ENCODE results near the gene ISM1.

Gene ISM1

DNA sequence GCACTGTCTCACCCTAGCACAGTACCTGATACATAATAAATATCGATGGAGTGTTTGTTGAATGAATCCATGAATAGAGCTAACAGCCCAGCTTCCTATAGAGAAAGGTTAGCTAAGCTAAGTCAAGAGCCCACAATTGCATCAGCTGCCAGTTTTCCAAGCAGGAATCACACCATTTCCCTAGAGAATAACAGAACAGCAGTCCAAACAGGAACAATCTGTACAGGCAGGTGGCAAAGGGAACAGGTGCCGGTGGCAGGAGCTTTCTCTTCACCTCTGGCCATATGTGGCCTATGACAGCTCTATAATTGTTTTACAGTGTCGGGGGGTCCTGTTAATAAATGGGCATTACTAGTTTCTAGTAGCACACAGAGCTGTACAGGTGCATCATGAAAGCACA, 38.8 kb downstream of the ISM1 start:
- no peak for DNase-seq

DNA sequence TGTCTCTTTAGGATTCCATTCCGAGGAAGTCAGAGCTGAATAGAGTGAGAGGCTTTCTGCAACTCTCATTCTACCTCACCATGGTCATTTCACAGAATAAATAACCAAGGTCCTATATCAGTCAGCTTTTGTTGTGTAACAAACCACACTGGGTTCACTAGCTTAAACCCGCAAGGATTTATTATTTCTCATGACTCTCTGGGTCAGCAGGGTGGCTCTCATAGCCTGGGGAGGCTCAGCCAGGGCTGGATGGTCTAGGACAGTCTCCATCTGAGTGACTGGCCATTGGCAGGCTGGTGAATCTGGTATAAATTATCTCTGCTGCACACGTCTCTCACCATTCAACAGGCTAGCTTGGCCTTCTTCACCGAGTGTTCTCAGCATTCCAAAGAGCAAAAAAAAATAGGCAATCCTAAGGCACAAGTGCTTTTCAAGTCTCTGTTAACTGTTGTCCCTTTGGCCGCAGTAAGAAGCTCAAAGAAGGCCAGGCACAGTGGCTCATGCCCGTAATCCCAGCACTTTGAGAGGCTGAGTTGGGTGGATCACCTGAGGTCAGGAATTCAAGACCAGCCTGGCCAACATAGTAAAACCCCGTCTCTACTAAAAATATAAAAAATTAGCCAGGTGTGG, 39.7 kb downstream of the ISM1 start:
- DNase-seq: no peak

DNA sequence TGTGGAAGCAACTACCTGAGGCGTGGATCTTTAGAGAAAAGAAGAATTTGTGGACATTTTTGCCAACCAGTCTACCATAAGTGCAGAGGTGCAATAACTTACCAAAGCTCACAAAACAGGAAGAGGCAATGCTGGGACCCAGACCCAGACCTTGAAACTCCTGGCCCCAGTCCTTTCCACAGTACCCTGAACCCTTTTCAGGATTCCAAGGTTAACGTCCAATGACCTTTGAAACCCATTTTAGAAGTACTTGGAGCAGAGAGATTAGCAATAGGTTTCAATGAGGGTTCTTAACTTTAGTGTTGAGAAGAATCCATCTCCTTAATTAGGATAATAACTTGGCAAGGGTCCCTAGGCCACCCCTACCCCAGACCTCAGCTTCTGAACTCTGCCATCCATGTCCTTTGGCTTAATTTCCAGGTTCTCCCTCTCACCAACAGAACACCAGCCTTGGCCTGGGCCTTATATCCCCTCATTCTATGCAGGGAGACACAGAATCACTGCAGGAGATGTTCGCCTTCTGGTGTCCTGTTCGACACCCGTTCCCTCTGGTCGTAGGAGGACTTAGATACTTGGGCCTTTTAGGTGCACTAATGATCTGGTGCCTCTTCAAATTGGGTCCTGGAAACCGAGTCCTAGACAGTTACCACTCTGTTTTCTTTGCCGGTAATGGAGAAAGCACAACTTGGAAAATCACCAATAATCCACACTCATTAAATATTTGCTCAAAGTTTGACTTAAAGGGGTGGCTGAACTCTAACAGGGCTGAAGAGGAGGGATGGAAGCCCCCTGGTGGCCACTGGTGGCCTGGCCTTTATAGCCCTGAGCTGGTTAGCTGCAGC, 40.6 kb downstream of the ISM1 start:
- no peak for DNase-seq

DNA sequence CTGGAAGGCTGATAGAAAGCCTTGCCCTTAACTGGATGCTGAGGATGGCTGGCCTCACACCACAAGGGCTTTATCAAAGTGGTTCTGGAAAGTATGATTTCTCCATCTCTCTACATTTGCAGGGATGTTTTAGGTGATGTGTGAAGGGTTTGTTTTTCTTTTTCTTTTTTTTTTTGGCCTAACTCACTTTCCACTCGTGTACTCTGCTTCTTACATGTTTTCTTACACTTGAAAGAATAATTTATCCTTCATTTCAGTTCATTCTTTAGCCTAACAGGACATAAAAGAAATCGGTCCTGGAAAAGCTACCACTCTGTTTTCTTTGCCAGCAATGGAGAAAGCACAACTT, 41.2 kb downstream of the ISM1 start:
- DNase-seq: no peak

DNA sequence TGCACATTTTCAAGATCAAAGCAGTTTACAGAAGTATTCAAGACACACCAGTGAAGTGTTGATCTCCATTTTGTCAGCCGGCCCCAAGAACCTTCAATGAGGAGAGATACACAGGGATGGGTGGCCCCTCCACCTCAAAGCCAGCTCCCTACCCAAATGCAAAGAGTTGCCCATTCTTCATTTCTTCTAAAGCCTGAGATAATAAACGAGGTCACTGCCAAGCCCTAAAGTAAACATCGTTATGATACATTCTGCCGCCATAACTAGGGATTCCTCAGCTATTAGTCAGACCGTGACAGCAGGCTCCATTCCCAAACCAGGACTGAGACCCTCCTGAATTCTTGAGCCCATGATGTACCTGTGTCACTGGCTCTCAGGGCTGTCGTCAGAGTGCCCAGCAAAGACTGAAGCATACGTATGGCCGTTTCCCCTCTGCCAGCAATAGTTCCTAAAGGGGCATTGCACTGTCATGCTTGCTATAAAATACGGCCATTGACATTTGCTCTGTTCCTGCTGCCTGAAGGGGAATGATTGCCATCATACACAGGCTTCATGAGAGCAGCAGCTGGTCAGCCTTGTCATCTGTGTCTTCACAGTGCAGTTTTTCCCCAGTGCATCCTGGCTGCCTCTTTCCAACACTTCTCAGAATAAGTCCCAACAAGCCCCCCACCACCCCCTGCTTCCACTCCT, 41.7 kb downstream of the ISM1 start:
- no peak for DNase-seq

DNA sequence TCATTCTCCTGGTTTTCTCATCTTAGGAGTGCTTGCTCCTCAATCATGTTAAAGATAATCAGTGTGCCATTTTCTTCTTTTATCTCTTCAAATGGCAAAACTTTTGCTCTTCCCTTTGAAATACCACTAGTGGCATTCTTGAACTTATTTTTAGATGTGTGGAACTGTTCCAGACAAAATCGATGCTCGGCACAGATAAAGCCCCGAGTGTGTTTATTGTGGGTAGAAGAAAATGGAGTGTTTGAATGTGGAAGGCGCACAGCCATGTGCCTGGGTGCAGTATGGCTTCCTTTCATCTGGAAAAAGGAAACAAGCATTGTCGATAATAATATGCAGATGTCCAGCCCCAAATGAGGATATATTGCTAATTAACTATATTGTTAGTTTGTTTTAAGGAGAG, 42.4 kb downstream of the ISM1 start:
- DNase-seq: no peak

DNA sequence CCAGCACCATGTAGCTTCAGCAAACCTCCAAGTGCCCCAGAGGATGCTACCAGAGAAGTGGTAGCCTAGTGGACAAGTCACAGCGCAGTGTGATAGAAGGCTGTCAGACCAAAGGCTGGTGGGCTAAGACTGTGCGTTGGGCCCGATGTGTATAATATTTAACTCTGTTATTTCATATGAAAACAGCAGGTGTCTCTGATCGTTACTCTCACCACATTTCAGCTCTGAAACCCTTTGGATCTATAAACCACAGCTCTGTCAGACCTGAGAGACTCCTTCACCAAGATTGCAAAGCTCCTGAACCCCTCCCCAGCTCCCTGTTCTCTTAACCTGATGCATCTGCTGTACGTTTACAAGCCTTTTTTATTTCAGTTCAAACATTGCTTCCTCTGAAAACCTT, 43.8 kb downstream of the ISM1 start:
- DNase-seq: no peak

DNA sequence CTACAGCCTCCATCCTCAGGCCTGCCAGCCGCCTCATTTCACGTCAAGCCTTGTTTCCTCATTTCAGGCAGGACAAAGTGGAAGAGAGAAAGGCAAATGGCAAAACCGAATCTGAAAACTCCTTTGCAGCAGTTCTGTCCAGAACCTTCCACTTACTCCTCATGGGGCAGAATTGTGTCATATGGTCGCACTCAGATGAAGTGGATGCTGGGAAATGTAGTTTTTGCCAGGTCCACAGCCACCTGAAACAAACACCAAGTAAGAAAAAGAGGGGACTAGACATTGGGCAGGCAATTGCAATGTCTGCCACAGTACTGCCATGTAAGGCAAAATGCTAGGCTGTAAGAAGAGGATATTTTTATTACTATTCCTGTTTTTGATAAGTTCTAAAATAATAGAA, 44.9 kb downstream of the ISM1 start:
- no peak for DNase-seq

DNA sequence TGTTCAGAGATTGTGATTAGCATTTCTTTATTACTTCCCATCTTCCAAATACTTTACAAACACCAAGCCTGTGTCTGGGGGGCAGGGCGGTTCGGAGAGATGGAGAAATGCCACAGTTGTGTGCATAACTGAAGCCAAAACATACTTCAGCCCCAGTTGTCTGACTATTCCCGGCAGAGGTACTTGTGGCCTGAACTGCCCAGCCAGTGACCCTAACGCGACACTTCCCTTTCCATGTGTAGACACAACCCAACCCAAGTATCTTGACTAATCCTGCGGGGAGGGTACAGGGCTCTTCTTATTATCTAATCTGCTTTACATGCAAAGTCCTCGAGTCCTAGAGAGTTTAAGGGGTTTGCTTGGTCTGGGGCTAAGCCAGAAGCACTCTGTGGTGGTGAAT, 46.2 kb downstream of the ISM1 start:
- DNase-seq: no peak

DNA sequence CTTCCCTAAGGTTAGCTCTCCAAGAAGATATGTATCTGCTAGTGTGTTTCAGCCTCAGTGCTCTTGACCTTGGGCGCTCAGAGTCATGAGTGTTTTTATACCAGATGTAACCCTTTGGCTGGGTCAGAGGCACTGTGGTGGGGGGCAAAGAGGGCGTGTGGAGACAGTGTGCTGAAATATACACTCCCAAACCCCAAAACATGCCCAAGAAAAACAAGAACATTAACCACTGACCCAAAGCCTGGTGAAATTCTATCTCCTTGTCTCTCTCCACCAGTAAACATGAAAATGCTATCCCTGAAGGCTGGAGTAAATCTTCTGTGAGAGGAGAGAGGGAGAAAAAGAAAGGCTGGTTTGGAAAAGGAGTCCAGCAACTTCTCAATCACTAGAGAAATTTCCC, 47.9 kb downstream of the ISM1 start:
- no peak for DNase-seq

DNA sequence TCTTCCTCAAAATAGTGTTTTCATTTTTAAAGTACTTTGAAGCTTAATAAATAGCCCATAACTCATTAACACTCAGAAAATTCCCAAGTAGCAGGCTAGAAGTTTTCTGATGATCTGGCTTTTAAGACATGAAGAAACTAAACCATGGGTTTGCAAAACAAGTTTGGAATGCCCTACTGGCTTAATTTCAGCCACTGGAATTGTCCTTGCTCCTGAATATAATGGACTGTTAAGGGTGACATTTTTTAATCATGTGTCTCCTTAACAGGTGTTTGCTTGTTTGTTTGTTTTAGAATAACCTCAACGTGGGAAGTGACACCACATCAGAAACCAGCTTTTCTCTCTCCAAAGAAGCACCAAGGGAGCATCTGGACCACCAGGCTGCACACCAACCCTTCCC, 49.1 kb downstream of the ISM1 start:
- no peak for DNase-seq

DNA sequence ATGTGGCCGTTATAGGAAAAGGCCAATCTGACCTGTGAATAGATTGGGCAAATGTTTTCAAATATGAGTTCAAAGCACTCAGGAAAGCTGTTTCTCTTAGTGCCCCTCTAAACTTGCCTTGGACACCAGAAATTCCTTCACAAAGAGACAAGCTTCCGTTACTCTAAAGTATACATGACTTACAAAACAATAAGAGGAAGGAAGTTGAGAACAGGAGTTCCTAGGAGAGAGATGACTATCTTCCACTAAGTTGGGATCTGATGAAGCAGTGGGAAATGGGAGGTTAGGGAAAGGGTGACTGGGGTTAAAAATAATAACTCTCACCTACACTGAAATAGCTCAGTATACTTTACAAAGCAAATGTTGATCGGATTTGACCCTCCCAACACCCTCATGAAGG, 50.0 kb downstream of the ISM1 start:
- DNase-seq: no peak

DNA sequence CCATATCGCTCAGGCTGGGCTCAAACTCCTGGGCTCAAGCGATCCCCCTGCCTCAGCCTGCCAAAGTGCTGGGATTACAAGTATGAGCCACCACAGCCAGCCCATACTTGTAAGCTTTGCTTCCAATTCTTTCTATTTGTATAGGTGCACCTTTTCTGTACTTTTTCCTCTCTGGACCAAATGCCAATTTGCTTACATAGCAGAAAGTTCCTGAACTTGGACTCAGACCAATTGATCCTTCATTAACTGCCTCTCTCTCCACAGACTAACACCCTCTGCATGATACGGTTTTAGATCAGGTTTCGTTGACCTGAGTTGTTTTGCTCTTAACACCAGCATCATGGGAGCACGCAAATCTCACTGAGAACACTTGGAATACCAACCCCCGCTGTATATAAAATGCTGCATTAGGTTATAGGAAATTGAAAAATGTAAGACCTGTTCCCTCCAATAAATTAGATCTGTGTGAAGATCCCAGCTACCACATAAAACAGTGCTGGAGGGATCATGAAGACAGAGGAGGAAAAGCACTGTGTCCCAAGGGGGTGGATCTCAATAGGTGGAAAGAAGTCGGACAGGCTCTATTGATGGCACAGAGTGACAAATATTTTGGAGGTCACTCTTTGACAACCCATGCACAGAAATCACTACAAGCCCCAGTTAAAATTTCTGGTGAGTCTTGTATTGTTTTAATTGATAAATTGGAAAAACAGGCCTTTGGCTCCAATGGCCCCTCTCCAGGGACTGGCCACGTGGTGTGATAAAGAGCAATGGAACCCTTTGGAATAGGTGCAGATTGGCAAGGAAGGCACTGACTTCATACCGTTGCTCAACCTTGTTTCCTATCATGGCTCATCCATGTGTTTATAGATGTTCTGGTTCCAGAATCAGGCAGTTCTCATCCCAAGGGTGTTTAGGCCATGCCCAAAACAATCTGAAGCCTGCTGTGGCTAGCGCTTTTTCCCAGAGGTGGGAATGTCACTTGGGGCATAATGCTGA, 51.2 kb downstream of the ISM1 start:
- DNase-seq: no peak

DNA sequence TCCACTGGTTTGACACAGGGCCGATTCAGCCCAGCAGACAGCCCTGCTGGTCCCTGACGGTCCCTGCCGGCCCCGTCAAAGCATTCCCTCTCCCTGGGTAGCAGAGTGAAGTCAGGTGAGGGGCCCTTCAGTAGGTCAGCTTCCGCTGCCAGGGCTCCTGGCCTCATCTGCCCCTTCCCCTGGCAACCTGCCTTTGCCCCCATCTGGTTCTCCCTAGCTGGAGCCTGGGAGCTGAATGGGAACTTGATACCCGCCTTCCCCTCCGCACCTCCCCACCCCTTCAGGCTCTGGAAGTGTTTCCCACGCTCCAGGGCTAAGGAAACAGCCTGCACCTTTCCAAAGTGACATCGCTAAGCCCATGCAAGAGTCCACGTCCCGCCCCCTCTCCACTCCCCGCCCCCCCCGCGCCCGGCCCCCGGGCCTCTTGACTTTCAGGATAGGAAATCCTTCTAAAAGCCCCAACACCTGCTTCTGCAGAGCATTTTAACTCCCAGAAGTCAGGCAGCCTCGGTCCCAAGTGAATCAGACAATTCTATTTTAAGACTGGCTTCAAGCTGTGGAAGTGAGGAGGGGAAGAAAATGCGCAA, 53.3 kb downstream of the ISM1 start:
- DNase-seq: no peak

DNA sequence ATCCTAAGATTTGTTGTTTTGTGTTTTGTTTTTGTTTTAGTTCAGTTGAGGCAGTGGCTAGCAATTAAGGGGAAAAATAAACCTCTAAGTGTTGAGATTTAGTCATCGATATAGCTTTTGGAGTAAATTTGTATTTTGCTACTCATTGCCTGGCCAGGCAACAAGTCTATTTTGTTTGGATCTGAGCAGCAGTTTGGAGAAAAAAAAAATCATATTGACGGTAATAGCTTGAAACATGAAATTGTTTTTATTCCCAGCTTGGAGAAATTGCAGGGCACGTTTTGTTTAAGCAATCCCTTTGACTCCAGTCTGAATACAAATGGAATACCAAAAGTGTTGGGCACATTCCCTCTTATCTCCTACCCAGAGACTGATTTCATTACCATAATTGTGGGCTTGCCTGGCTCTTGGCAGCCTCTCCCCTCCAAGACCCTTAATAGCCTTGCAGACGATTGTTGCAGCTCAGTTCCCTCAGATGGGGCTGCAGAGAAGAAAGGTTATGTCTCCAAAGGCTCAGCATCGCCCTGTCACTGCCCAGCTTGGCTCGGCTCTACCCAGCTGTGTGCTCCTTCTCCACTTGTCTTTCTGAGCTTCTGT, 56.0 kb downstream of the ISM1 start:
- no peak for DNase-seq

DNA sequence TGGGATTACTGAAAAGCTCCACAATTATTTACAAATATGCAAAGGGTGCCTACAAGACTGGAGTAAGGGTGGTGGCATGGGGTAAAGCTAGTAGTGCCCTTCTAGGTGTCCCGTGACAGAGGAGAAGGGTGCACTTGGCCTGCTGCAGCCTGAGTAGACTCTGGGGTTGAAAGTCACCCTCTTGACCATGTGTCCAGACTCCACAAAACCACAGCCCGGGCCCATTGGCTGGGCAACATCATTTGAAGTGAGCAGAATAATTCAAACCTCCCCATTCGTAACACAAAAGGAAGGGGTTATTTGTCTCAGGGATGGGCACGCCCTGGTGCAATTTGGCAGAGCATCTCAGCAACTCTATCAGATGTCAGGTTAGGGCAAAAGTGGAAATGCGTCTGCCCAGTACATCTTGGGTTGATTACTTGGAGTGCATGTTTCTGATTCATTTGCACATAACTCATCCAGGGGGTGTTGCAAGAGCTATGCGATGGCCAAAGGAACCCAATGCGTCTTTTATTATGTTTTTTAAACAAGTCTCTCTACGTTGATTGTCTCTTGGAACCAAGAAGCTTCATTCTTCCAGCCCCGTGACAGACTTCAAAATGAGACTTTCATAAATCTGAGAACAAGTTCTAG, 56.7 kb downstream of the ISM1 start:
- DNase-seq: no peak

DNA sequence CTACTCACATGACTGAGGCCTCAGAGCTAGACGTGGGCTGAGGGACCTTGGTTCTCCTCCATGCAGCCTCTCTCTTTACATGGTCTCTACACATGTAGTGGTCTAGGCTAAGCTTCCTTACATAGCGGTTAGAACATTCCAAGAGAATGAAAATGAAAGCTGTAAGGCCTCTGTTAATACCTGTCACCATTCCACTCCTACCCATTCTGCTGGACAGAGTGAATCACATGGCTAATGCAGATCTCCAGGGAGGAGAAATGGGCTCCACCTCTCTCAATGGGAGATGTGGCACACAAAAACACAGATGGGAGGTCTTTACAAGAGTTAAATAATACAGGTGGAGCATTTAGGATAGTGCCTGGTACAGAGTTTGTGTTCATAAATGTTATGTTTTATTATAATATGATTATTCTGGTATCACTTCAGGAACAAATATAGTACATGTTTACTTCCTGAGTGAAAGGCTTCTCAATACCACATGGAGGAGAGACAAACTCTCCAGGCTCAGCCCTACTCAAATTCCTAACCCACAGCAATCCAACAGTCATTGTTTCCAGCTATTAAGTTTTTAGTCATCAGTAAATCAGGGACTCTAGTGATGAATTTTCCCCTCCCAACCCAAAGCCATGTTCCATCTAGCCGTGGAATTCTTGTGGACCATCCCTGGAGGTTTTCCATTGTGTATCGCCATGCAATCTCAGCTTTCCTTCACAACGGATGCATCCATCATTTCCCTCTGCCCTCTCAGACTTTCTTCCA, 57.9 kb downstream of the ISM1 start:
- DNase-seq: no peak

DNA sequence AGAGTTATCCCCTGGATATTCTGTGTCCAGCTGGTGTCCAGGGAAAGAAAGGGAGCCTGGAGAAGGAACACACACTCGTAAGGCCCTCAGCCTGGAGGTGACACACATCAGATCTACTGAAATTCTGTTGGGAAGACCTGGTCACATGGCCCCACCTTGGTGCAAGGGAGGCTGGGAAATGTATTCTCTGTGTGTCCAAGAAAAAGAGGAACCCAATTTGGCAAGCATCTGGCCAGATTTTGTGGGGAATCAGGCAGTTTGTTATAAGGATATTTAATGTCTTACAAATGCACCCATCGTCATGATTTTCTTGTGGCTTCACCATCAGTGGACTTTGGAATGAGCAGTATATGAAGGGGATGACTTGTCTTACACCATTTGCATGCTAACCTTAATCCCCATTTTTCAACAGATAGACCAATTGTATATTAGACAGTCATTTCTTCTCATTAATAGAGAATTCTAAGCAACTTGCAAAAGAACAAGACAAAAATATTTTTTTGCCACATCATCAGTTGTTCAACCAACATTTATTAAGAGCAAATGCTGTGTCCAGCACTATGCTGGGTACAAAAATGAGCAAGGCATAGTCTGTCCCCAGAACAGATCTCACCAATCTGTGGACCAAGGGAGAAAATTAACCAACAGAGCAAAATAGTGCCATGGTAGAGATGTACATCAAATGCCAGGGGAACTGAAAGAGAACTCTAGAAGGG, 59.7 kb downstream of the ISM1 start:
- DNase-seq: no peak

DNA sequence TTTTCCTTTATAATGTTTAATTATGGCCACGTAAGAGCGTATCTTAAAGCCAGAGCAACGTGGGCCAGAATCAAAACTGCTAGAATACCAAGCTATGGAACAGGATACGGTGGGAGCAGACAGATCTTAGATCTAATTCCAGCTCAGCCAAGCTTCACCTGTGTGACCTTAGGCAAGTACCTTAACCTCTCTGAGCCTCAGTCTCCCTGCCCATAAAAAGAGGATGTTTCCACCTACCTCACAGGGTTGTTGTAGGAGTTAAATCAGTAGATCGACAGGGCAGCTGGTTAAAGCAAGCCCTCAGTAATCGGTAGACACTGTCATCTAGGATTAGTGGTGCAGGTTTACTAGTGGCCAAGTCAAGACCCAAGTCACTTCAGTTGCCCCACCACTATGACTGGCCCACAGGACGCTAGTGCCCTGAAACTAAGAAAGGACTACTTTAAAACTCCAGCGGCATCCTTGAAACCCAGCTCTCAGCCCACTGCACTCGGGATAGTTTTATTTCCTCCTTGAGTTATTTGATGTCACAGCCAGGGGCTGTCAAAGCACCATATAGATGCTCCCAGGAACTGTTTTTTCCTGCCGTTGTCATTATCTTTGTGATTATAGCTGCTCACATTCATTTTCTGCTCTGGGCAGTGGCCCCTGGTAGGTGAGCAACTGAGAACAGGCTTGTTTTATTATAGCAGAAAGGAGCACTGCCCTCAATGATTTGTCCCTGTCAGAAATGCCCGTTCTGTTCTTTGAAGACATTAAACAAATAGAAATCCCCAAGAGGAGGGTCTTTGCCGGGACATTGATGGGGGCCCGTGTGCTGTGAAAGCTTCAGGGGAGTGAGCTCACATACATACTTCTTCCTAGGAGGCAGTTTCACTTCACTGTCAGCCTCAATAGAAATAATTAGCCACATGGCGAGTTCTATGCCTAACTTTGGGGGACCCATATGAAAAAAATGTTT, 63.1 kb downstream of the ISM1 start:
- no peak for DNase-seq
